ENCODE measurements around the gene PPP1R1C. TPM values are rescaled to one million over a fixed set of nuclear protein-coding genes. Genes with fewer than 3 reads are reported as not detected.

The PPP1R1C gene
- total and polyA plus RNA-seq, 10 donors = 0.24 to 0.48 (median 0.32) TPM; not detected in 5

GRCh38 chr2:181944164-181944913 is 41.3 kb upstream of the PPP1R1C start:
- Histone ChIP-seq H3K36me3 (no peaks in the 10 kb centered on the region), H3K9me3 (no peaks in the 10 kb centered on the region), H3K4me3 (no peak overlapping the region), H3K4me1 (no peaks in the 10 kb centered on the region), H3K27ac (no peak overlapping the region), H3K27me3 (replicated peaks in 1 of 7) (no peaks in the 10 kb centered on the region)
- intact Hi-C loops (cut with DNase I; ENCODE audit: low total_unique reads) = no loop called here
- WGBS, 5 donors = 73 to 82% (median 77%) methylated on average over 5 of the region's 5 CpGs
- TF ChIP-seq POLR2AphosphoS5 (IDR thresholded peaks at IDR 0.05) (no peak), POLR2A (IDR thresholded peaks at IDR 0.05) (no peak)
- TF ChIP-seq, protein P1, sequence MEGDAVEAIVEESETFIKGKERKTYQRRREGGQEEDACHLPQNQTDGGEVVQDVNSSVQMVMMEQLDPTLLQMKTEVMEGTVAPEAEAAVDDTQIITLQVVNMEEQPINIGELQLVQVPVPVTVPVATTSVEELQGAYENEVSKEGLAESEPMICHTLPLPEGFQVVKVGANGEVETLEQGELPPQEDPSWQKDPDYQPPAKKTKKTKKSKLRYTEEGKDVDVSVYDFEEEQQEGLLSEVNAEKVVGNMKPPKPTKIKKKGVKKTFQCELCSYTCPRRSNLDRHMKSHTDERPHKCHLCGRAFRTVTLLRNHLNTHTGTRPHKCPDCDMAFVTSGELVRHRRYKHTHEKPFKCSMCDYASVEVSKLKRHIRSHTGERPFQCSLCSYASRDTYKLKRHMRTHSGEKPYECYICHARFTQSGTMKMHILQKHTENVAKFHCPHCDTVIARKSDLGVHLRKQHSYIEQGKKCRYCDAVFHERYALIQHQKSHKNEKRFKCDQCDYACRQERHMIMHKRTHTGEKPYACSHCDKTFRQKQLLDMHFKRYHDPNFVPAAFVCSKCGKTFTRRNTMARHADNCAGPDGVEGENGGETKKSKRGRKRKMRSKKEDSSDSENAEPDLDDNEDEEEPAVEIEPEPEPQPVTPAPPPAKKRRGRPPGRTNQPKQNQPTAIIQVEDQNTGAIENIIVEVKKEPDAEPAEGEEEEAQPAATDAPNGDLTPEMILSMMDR (IDR thresholded peaks at IDR 0.05 in 8 of 11, conservative IDR thresholded peaks at IDR 0.05 in 3 of 11) = no peak
- DNase-seq = no peak

- no peaks in the 10 kb centered on the region for H3K36me3 ChIP-seq
- TF ChIP-seq, protein P1 (IDR thresholded peaks at IDR 0.05 in 8 of 11, conservative IDR thresholded peaks at IDR 0.05 in 3 of 11) = no peak
- TF ChIP-seq POLR2AphosphoS5 (IDR thresholded peaks at IDR 0.05) (no peak), POLR2A (IDR thresholded peaks at IDR 0.05) (no peak)
- no peak overlapping the region for H3K27ac ChIP-seq
- H3K9me3 ChIP-seq = no peaks in the 10 kb centered on the region
- no peaks in the 10 kb centered on the region for H3K27me3 ChIP-seq (replicated peaks in 1 of 7)
- H3K4me3 ChIP-seq = no peak overlapping the region
- intact Hi-C loops (cut with DNase I; ENCODE audit: low total_unique reads) = no loop called here
- no peak for DNase-seq
- 87 to 99% (median 95%) methylated on average over 8 of the region's 8 CpGs for WGBS, 5 donors
- H3K4me1 ChIP-seq = no peaks in the 10 kb centered on the region
These were observed 40.8 kb upstream of the PPP1R1C start for GRCh38 chr2:181944914-181945291.

DNA sequence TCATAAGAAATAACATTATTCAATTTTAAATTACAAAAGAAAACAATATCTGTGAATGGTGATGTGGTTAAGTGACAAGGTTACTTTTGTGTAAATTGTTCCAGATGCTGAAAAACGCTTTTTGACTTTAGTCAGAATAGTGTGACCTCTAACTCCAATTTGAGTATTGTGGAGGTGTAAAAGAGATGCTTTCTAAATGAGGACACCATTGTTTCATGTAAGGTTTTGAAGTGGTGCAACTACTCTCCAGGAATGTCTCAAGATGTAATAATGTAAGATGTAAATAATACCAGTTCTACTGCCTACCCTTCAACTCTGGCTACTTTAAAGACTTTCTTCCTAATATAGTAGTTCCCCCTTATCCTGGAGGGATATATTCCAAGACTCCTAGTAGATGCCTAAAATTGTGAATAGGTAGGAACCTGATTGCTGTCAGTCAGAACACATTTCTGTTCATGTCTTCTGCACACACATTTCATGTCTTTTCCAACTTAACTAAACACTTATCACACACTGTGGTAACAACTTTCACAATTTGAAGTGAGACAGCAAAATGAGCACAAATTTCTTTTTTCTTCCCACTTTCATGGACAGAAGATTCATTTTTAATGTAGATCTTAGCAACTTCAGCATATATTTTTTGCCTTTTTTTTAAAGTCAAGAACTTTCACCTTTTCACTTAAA is 39.1 kb upstream of the PPP1R1C start:
- no peak overlapping the region for H3K27ac ChIP-seq
- H3K4me3 ChIP-seq = no peak overlapping the region
- H3K4me1 ChIP-seq = no peaks in the 10 kb centered on the region
- WGBS, 5 donors = 55 to 76% (median 67%) methylated on average over 1 of the region's 1 CpG
- DNase-seq = no peak
- no peak for TF ChIP-seq POLR2AphosphoS5 (IDR thresholded peaks at IDR 0.05)
- no peak for TF ChIP-seq POLR2A (IDR thresholded peaks at IDR 0.05)
- TF ChIP-seq, protein P1 (IDR thresholded peaks at IDR 0.05 in 8 of 11, conservative IDR thresholded peaks at IDR 0.05 in 3 of 11) = no peak
- H3K9me3 ChIP-seq = no peaks in the 10 kb centered on the region
- intact Hi-C loops (cut with DNase I; ENCODE audit: low total_unique reads) = no loop called here
- no peaks in the 10 kb centered on the region for H3K36me3 ChIP-seq
- no peaks in the 10 kb centered on the region for H3K27me3 ChIP-seq (replicated peaks in 1 of 7)

GRCh38 chr2:181947273-181947672 is 38.4 kb upstream of the PPP1R1C start:
- Histone ChIP-seq H3K4me3 (no peak overlapping the region), H3K36me3 (no peaks in the 10 kb centered on the region), H3K4me1 (no peaks in the 10 kb centered on the region), H3K27me3 (replicated peaks in 1 of 7) (no peaks in the 10 kb centered on the region), H3K9me3 (no peaks in the 10 kb centered on the region), H3K27ac (no peak overlapping the region)
- no peak for TF ChIP-seq POLR2AphosphoS5 (IDR thresholded peaks at IDR 0.05)
- intact Hi-C loops (cut with DNase I; ENCODE audit: low total_unique reads) = no loop called here
- no peak for DNase-seq

Measured in spleen (tissue), 11 donors.